Measurements from ENCODE around the gene SMR3B. TPM values are rescaled to one million over a fixed set of nuclear protein-coding genes. Genes with fewer than 3 reads are reported as not detected.

SMR3B gene
- total RNA-seq, 1 donor from 2014 or later: not detected

Other genes with a start within 250 kb of the SMR3B start
- gene PRR27, start 228.9 kb upstream of the SMR3B start, total RNA-seq: not detected
- gene ODAM, start 187.4 kb upstream of the SMR3B start, total RNA-seq: not detected
- not detected for gene FDCSP, start 157.0 kb upstream of the SMR3B start, total RNA-seq
- gene CSN3, start 140.5 kb upstream of the SMR3B start, total RNA-seq: not detected
- gene CABS1, start 48.1 kb upstream of the SMR3B start, total RNA-seq: not detected
- not detected for gene SMR3A, start 22.4 kb upstream of the SMR3B start, total RNA-seq
- gene OPRPN, start 14.8 kb downstream of the SMR3B start, total RNA-seq: not detected
- not detected for gene MUC7, start 89.1 kb downstream of the SMR3B start, total RNA-seq
- not detected for gene AMTN, start 135.4 kb downstream of the SMR3B start, total RNA-seq
- not detected for gene AMBN, start 209.1 kb downstream of the SMR3B start, total RNA-seq
- gene ENAM, start 245.6 kb downstream of the SMR3B start, total RNA-seq: 6.2 TPM